ENCODE measurements around the gene FOXO1.

- TF ChIP-seq TAF1 (IDR thresholded peaks at IDR 0.05; ENCODE audit: control insufficient read depth, extremely low read depth, insufficient read depth, low read length, severe bottlenecking), result no peak
- TF ChIP-seq CTCF (IDR thresholded peaks at IDR 0.05 in 2 of 3, conservative IDR thresholded peaks at IDR 0.05 in 1 of 3; ENCODE audit: insufficient read depth in 2 of 3, low read depth in 1 of 3, low read length in 3 of 3), result no peak
- no peak for TF ChIP-seq FOXA1 (IDR thresholded peaks at IDR 0.05; ENCODE audit: borderline replicate concordance)
- TF ChIP-seq EZH2 (IDR thresholded peaks at IDR 0.05; ENCODE audit: borderline replicate concordance, low read depth, low read length), result no peak
- no peak for TF ChIP-seq ZNF134 (CRISPR knock-in tag; conservative IDR thresholded peaks at IDR 0.05)
- TF ChIP-seq SMC3 (conservative IDR thresholded peaks at IDR 0.05; ENCODE audit: insufficient read depth, low read depth, low read length), result no peak
- TF ChIP-seq ZNF12 (CRISPR knock-in tag; IDR thresholded peaks at IDR 0.05), result no peak
- no peak for TF ChIP-seq RCOR1 (IDR thresholded peaks at IDR 0.05; ENCODE audit: borderline replicate concordance in 1 of 2, low read depth in 2 of 2, low read length in 2 of 2)
- TF ChIP-seq CHD2 (IDR thresholded peaks at IDR 0.05; ENCODE audit: low read depth, low read length), result no peak
- TF ChIP-seq E2F5 (CRISPR knock-in tag; IDR thresholded peaks at IDR 0.05), result no peak
- TF ChIP-seq POLR2AphosphoS5 (IDR thresholded peaks at IDR 0.05; ENCODE audit: control insufficient read depth, insufficient read depth, low read depth, low read length), result no peak
- TF ChIP-seq CEBPB (tag; IDR thresholded peaks at IDR 0.05), result no peak
- no peak for TF ChIP-seq ADNP (tag; IDR thresholded peaks at IDR 0.05)
Observed at GRCh38 chr13:40679480-40679985, 13.1 kb upstream of the FOXO1 start.
